Liver (tissue), 9 donors: ENCODE data around the gene FTCD. TPM values are rescaled to one million over a fixed set of nuclear protein-coding genes. Genes with fewer than 3 reads are reported as not detected.
A peak's percentile ranks its signal among the peaks of the same experiment; 100 is the strongest.
"Not testable (repeated sequence)": the region's sequence is repeated elsewhere in the genome, so short reads cannot be mapped to it uniquely, and the experiment has no call there.

Source experiments
- DNase-seq: peaks from one replicate; pipeline ENCODE4 v3.0.0-alpha.2; 2017; ENCODE audit warnings: low spot score
- H3K27ac ChIP-seq, 2 donors: one replicate each; pipeline ENCODE4 v1.7.0; 2013; ENCODE audit warnings: inconsistent platforms in 2 of 2, low read length in 2 of 2, control low read depth in 1 of 2, low read depth in 1 of 2, mild to moderate bottlenecking in 1 of 2
- H3K27me3 ChIP-seq, 4 donors: one replicate each; pipeline versions ENCODE4 v1.6.1 to v1.7.0; 2013; ENCODE audit warnings: low read length in 3 of 4, inconsistent platforms in 1 of 4, mild to moderate bottlenecking in 1 of 4, moderate library complexity in 1 of 4; ENCODE audit not compliant: control insufficient read depth in 4 of 4, insufficient read depth in 4 of 4
- H3K36me3 ChIP-seq, 4 donors: one replicate each; pipeline versions ENCODE4 v1.6.1 to v1.7.0; 2013; ENCODE audit warnings: low read length in 3 of 4, mild to moderate bottlenecking in 3 of 4, low read depth in 1 of 4, moderate library complexity in 1 of 4; ENCODE audit not compliant: control insufficient read depth in 4 of 4, insufficient read depth in 3 of 4
- H3K4me1 ChIP-seq, 4 donors: one replicate each; pipeline versions ENCODE4 v1.6.1 to v1.7.0; 2013; ENCODE audit warnings: low read length in 3 of 4, mild to moderate bottlenecking in 3 of 4, moderate library complexity in 1 of 4; ENCODE audit not compliant: control insufficient read depth in 4 of 4, insufficient read depth in 4 of 4
- H3K4me3 ChIP-seq, 3 donors: one replicate each; pipeline versions ENCODE4 v1.6.1 to v1.7.0; 2013; ENCODE audit warnings: low read length in 3 of 3, control low read depth in 1 of 3, low read depth in 1 of 3, mild to moderate bottlenecking in 1 of 3
- H3K9ac ChIP-seq, 2 donors: one replicate each; pipeline ENCODE4 v1.7.0; 2013; ENCODE audit warnings: low read length in 2 of 2, mild to moderate bottlenecking in 2 of 2, moderate library complexity in 2 of 2, control low read depth in 1 of 2, low read depth in 1 of 2
- H3K9me3 ChIP-seq, 4 donors: one replicate each; pipeline versions ENCODE4 v1.6.1 to v1.7.0; 2013; ENCODE audit warnings: low read length in 3 of 4; ENCODE audit not compliant: control insufficient read depth in 4 of 4
- FOXA1 ChIP-seq: IDR thresholded peaks from 2 replicates; pipeline ENCODE4 v1.6.1; 2016; ENCODE audit warnings: antibody characterized with exemption
- HNF4A ChIP-seq, 2 donors: conservative IDR thresholded peaks; 2 replicates each; pipeline ENCODE4 v1.6.1; 2016; ENCODE audit warnings: antibody characterized with exemption in 2 of 2, mild to moderate bottlenecking in 2 of 2
- HNF4G ChIP-seq: IDR thresholded peaks from 2 replicates; pipeline ENCODE4 v1.6.1; 2016; ENCODE audit warnings: antibody characterized with exemption
- JUND ChIP-seq, 2 donors: IDR thresholded peaks; 2 replicates each; pipeline ENCODE4 v1.6.1; 2016; ENCODE audit warnings: antibody characterized with exemption in 2 of 2
- NR2F2 ChIP-seq: IDR thresholded peaks from 2 replicates; pipeline ENCODE4 v1.6.1; 2016; ENCODE audit warnings: antibody characterized with exemption
- RAD21 ChIP-seq, 2 donors: IDR thresholded peaks; 2 replicates each; pipeline ENCODE4 v1.6.1; 2016; ENCODE audit warnings: antibody characterized with exemption in 2 of 2, mild to moderate bottlenecking in 2 of 2
- RXRA ChIP-seq, 2 donors: IDR thresholded peaks; 2 replicates each; pipeline ENCODE4 v1.6.1; 2017 to 2018; ENCODE audit warnings: antibody characterized with exemption in 2 of 2, mild to moderate bottlenecking in 1 of 2
- SP1 ChIP-seq: IDR thresholded peaks from 2 replicates; pipeline ENCODE4 v1.6.1; 2018; ENCODE audit warnings: antibody characterized with exemption, mild to moderate bottlenecking
- TAF1 ChIP-seq: conservative IDR thresholded peaks from 2 replicates; pipeline ENCODE4 v1.6.1; 2016; ENCODE audit warnings: antibody characterized with exemption, mild to moderate bottlenecking
- YY1 ChIP-seq: IDR thresholded peaks from 2 replicates; pipeline ENCODE4 v1.6.1; 2016; ENCODE audit warnings: antibody characterized with exemption, mild to moderate bottlenecking
- WGBS: extraction: QIAGEN DNeasy Blood & Tissue Kit; methylation state at CpG from one replicate; pipeline ENCODE4 v1.1.7; 2013; 5-methylcytosine and 5-hydroxymethylcytosine counted together
- polyA plus RNA-seq, 2 donors: library from polyadenylated mRNA; stranded (reverse) in 1 of 2; unstranded in 1 of 2; fragments of 200-250 nt in 1 of 2; fragments of >200 nt in 1 of 2; fragmentation: Nextera tagmentation in 1 of 2; extraction: Ambion mirVana in 1 of 2; gene quantifications; one replicate each; pipeline versions ENCODE4 v1.2.1 to v1.2.3, GENCODE V29; 2013 to 2015
- total RNA-seq, 2 donors: library from RNA; depleted of rRNA; stranded (reverse); fragments of >200 nt; gene quantifications; one replicate each; pipeline ENCODE4 v1.2.3, GENCODE V29; 2014
- TF ChIP-seq, protein P1 (sequence below): fragments of 150-350 bp; IDR thresholded peaks from 2 replicates; pipeline ENCODE4 v1.5.1; 2017; ENCODE audit warnings: improper control_type of control experiment, low read depth, low read length; ENCODE audit not compliant: missing input control
- TF ChIP-seq, protein P2 (sequence below): IDR thresholded peaks from 2 replicates; pipeline ENCODE4 v1.6.1; 2016; ENCODE audit warnings: antibody characterized with exemption, mild to moderate bottlenecking
- TF ChIP-seq, protein P3 (sequence below): IDR thresholded peaks from 2 replicates; pipeline ENCODE4 v1.6.1; 2016; ENCODE audit warnings: antibody characterized with exemption
- TF ChIP-seq, protein P4 (sequence below): IDR thresholded peaks from 2 replicates; pipeline ENCODE4 v1.6.1; 2016; ENCODE audit warnings: antibody characterized with exemption
- donor health status: healthy.
- donor health status: healthy.
- donor health status: healthy.
- donor health status: healthy.
- donor health status: healthy.

Gene FTCD
- total and polyA plus RNA-seq, 4 donors: 130 to 182 (median 173) TPM

DNA sequence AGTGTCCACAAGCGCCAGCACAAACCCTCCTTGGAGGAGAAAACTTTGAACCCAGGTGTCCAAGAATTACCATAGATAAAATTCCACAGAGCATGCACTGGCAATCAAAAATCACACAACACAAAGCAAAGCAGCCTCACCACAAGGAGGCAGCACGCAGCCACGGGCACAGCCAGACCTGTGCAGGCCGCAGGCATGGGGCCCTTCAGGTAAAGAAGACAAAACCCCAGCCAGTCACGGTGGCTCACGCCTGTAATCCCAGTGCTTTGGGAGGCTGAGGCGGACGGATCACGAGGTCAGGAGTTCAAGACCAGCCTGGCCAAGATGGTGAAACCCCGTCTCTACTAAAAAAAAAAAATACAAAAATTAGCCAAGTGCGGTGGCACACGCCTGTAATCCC lies 8.0 kb downstream of the FTCD start:
- not testable (repeated sequence) for H3K27me3 ChIP-seq, H3K4me3 ChIP-seq, DNase-seq, H3K9me3 ChIP-seq, H3K27ac ChIP-seq, H3K9ac ChIP-seq
- Histone ChIP-seq H3K4me1 (peaks cover 0 to 14% (median 5%) of the 10 kb centered on the region in 4 donors), H3K36me3 (peaks cover 23 to 49% (median 36%) of the 10 kb centered on the region in 4 donors)
- 85% methylated on average over 12 of the region's 12 CpGs for WGBS
- TF ChIP-seq RAD21 (IDR thresholded peaks at IDR 0.05): peak; percentile 46 to 62
- TF ChIP-seq, protein P1, sequence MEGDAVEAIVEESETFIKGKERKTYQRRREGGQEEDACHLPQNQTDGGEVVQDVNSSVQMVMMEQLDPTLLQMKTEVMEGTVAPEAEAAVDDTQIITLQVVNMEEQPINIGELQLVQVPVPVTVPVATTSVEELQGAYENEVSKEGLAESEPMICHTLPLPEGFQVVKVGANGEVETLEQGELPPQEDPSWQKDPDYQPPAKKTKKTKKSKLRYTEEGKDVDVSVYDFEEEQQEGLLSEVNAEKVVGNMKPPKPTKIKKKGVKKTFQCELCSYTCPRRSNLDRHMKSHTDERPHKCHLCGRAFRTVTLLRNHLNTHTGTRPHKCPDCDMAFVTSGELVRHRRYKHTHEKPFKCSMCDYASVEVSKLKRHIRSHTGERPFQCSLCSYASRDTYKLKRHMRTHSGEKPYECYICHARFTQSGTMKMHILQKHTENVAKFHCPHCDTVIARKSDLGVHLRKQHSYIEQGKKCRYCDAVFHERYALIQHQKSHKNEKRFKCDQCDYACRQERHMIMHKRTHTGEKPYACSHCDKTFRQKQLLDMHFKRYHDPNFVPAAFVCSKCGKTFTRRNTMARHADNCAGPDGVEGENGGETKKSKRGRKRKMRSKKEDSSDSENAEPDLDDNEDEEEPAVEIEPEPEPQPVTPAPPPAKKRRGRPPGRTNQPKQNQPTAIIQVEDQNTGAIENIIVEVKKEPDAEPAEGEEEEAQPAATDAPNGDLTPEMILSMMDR: peak; percentile 25

DNA sequence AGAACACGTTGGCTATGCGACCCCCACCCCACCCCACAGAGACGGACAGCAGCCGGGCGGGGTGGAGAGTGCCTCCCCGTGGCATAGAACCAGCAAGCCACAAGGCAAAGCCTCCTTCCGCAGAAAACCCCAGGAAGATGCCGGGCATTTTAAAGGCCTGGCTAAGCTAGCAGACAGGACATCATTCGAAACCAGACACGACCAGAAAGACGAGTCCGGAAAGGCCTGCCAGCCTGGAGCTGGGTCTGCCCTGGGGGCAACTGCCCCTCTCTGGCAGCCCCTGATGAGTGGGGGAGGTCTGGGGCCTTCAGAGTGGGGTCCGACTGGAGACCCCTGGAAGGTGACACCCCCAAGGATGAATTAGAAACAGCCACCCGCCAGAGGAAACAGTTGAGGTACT lies 8.5 kb downstream of the FTCD start:
- no peak for DNase-seq

DNA sequence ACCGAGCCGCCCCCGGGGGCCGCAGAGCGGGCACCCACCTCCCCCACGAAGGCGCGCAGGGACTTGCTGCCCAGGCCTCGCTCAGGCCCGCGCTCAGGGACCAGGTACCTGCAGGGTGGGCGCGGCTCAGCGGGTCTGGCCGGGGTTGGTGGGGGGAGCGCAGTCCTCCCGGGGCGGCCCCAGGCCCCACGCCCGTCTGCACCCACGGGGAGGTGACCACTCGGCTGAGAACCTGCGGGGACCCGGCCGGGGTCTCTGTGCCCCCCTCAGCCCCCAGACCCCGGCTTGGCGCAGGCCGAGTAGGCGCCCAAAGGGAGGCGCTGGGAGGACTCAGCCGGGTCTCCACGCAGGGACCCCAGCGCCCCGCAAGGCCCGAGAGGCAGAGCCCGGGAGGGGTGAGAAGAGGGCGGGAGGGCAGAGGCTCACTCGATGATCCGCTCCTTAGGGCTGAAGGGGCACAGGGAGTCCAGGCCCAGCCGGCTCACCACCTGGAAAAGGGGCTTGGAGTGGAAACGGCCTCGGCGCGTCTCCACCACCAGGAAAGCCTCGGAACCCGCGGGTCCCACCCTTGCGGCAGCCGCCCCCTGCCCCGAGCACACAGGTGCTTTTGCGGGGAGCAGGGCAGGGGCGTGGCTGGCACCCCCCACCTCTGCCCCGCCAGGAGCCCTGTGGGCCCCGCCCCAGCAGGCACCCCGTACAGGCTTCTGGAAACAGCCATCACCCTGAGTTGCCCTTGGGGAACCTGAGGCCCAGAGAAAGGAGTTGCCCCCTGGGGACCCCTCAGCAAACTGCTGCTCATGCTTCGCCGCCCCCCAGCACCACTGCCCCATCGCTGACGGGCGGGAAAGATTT lies 9.3 kb downstream of the FTCD start:
- Histone ChIP-seq H3K27me3 (no peaks in the 10 kb centered on the region), H3K4me3 (no peak overlapping the region), H3K36me3 (peaks cover 22 to 57% (median 40%) of the 10 kb centered on the region in 4 donors), H3K4me1 (peaks cover 0 to 6% (median 3%) of the 10 kb centered on the region in 4 donors), H3K27ac (no peak overlapping the region), H3K9ac (no peak overlapping the region), H3K9me3 (peaks cover 0 to 3% (median 0%) of the 10 kb centered on the region in 4 donors)
- DNase-seq: no peak
- WGBS: 92% methylated on average over 60 of the region's 60 CpGs
- TF ChIP-seq, protein P2, sequence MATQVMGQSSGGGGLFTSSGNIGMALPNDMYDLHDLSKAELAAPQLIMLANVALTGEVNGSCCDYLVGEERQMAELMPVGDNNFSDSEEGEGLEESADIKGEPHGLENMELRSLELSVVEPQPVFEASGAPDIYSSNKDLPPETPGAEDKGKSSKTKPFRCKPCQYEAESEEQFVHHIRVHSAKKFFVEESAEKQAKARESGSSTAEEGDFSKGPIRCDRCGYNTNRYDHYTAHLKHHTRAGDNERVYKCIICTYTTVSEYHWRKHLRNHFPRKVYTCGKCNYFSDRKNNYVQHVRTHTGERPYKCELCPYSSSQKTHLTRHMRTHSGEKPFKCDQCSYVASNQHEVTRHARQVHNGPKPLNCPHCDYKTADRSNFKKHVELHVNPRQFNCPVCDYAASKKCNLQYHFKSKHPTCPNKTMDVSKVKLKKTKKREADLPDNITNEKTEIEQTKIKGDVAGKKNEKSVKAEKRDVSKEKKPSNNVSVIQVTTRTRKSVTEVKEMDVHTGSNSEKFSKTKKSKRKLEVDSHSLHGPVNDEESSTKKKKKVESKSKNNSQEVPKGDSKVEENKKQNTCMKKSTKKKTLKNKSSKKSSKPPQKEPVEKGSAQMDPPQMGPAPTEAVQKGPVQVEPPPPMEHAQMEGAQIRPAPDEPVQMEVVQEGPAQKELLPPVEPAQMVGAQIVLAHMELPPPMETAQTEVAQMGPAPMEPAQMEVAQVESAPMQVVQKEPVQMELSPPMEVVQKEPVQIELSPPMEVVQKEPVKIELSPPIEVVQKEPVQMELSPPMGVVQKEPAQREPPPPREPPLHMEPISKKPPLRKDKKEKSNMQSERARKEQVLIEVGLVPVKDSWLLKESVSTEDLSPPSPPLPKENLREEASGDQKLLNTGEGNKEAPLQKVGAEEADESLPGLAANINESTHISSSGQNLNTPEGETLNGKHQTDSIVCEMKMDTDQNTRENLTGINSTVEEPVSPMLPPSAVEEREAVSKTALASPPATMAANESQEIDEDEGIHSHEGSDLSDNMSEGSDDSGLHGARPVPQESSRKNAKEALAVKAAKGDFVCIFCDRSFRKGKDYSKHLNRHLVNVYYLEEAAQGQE: no peak
- TF ChIP-seq, protein P1: no peak
- TF ChIP-seq HNF4A (conservative IDR thresholded peaks at IDR 0.05) (no peak), RXRA (IDR thresholded peaks at IDR 0.05) (no peak), HNF4G (no peak), YY1 (no peak), SP1 (no peak), JUND (IDR thresholded peaks at IDR 0.05) (no peak), FOXA1 (no peak), NR2F2 (no peak)
- TF ChIP-seq, protein P3, sequence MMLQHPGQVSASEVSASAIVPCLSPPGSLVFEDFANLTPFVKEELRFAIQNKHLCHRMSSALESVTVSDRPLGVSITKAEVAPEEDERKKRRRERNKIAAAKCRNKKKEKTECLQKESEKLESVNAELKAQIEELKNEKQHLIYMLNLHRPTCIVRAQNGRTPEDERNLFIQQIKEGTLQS: no peak

More for the DNA sequence above, 8.5 kb downstream of the FTCD start:
- H3K9me3 ChIP-seq: peaks cover 0 to 3% (median 0%) of the 10 kb centered on the region in 4 donors
- H3K4me3 ChIP-seq: no peak overlapping the region
- no peak overlapping the region for H3K9ac ChIP-seq
- TF ChIP-seq, protein P4, sequence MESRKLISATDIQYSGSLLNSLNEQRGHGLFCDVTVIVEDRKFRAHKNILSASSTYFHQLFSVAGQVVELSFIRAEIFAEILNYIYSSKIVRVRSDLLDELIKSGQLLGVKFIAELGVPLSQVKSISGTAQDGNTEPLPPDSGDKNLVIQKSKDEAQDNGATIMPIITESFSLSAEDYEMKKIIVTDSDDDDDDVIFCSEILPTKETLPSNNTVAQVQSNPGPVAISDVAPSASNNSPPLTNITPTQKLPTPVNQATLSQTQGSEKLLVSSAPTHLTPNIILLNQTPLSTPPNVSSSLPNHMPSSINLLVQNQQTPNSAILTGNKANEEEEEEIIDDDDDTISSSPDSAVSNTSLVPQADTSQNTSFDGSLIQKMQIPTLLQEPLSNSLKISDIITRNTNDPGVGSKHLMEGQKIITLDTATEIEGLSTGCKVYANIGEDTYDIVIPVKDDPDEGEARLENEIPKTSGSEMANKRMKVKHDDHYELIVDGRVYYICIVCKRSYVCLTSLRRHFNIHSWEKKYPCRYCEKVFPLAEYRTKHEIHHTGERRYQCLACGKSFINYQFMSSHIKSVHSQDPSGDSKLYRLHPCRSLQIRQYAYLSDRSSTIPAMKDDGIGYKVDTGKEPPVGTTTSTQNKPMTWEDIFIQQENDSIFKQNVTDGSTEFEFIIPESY: no peak
- no peak for TF ChIP-seq FOXA1
- no peak for TF ChIP-seq YY1
- no peak for TF ChIP-seq HNF4G
- TF ChIP-seq TAF1: no peak
- 82% methylated on average over 14 of the region's 14 CpGs for WGBS
- H3K4me1 ChIP-seq: peaks cover 0 to 9% (median 4%) of the 10 kb centered on the region in 4 donors
- no peaks in the 10 kb centered on the region for H3K27me3 ChIP-seq
- H3K36me3 ChIP-seq: peaks cover 21 to 55% (median 40%) of the 10 kb centered on the region in 4 donors
- no peak overlapping the region for H3K27ac ChIP-seq
